Measurements from ENCODE around the gene NCLN.
A peak's percentile ranks its signal among the peaks of the same experiment; 100 is the strongest.

The NCLN gene

GRCh38 chr19:3238066-3238561 is 52.4 kb downstream of the NCLN start:
- no peak for DNase-seq (ENCODE audit: low read depth)
- no peak overlapping the region for H3K4me3 ChIP-seq (ENCODE audit: low read length)
- no peak for TF ChIP-seq CTCF (IDR thresholded peaks at IDR 0.05; ENCODE audit: insufficient read depth, low read depth, low read length, missing control alignments)

DNA sequence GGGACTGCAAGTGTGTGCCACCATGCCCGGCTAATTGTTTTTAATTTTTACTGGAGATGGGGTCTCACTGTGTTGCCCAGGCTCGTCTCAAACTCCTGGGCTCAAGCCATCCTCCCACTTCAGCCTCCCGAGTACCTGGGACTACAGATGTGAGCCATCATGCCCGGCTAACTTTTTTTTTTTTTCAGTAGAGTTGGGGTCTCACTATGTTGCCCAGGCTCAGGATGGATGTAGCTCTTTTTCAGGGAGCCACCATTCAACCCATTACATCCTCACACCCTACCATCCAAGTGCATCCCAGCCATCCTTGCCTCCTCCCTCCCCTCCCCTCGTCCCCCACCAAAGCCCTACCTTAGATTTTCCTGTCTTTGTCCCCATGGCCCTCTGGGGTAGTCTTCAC is 53.6 kb downstream of the NCLN start:
- DNase-seq (ENCODE audit: low read depth) = no peak
- H3K4me3 ChIP-seq (ENCODE audit: low read length) = no peak overlapping the region
- TF ChIP-seq CTCF (IDR thresholded peaks at IDR 0.05; ENCODE audit: insufficient read depth, low read depth, low read length, missing control alignments) = no peak

DNA sequence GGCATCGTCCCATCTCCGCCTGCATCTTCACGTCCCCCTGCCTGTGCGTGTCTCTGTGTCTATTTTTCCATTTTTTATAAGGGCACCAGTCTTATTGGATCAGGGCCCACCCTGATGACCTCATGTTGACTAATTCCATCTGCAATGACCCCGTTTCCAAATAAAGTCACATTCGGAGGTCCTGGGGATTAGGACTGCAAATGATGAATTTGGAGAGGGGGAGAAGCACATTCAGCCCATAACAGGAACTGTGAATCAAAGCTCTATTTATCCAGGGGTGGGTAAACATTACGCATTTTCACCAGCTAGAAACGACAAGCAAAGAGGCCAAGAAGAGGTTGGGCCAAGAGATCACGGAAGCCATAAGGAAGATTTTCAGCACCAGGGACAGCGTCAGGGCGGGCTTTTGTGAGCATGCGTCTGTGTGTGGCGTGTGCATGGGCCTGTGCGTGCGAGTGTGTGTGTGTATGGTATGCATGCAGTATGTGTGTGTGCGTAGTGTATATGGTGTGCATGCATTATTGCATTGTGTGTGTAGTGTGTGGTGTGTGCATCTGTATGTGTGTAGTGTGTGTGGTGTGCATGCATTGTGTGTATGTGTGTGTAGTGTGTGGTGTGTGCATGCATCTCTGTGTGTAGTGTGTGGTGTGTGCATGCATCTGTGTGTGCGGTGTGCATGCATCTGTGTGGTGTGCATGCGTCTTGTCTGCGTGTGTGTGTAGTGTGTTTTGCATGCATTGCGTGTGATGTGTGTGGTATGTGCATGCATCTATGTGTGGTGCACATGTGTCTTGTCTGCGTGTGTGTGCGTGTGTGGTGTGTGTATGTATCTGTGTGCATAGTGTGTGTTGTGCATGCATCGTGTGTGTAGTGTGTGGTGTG is 58.3 kb downstream of the NCLN start:
- DNase-seq (ENCODE audit: low read depth) = peak; percentile 66
- TF ChIP-seq CTCF (IDR thresholded peaks at IDR 0.05; ENCODE audit: insufficient read depth, low read depth, low read length, missing control alignments) = no peak
- no peak overlapping the region for H3K4me3 ChIP-seq (ENCODE audit: low read length)

DNA sequence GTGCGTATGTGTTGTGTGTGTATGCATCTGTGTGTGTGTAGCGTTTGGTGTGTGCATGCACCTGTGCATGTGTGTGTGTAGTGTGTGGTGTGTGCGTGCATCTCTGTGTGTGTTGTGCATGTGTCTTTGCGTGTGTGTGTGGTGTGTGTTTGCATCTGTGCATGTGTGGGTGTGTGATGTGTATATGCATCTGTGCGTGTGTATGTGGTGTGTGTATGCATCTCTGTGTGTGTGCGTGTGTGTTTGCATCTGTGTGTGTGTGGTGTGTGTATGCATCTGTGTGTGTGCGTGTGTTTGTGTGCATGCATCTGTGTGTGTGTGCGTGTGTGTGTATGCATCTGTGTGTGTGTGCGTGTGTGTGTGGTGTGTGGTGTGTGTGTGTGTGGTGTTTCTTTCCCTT is 59.3 kb downstream of the NCLN start:
- H3K4me3 ChIP-seq (ENCODE audit: low read length) = no peak overlapping the region
- no peak for DNase-seq (ENCODE audit: low read depth)
- no peak for TF ChIP-seq CTCF (IDR thresholded peaks at IDR 0.05; ENCODE audit: insufficient read depth, low read depth, low read length, missing control alignments)

DNA sequence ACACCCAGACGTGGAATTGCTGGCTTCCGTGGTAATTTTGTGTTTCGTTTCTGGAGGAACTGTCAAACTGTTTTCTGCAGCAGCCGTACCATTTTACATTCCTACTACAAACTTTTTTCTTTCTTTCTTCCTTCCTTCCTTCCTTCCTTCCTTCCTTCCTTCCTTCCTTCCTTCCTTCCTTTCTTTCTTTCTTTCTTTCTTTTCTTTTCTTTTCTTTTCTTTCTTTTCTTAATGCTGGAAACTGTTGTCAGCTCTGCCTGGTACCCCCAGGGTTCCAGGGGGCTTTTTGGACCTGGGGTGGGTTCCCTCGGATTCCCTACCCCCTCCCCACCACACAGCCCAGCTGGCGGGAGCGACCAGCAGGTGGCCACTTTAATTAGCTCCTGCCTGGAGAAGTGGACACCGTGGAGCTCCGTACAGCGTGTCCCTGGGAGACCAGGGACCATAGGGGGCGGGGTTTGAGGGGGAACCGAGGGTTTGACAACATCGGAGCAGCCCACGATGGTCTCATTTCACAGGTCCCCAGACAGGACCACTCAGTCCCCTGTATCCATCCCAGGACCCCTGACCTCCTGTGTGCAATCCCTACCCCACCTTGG is 63.1 kb downstream of the NCLN start:
- TF ChIP-seq CTCF (IDR thresholded peaks at IDR 0.05; ENCODE audit: insufficient read depth, low read depth, low read length, missing control alignments) = no peak
- no peak overlapping the region for H3K4me3 ChIP-seq (ENCODE audit: low read length)
- no peak for DNase-seq (ENCODE audit: low read depth)

DNA sequence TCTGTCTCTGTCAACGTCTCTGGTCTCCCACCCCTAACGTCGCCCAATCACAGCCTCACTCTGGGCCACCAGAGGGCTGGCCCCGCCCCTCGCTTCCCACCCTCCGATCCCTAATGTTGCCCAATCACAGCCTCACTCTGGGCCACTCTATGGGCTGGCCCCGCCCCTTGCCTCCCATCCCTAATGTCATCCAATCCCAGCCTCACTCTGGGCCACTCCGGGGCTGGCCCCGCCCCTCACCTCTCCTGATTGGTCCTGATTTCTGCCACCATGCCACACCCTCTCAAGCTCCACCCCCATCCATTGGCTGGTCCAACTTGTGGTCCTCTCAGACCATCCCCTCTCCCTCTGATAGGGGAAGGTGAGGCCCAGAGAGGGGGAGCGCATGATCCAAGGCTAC is 63.7 kb downstream of the NCLN start:
- no peak for DNase-seq (ENCODE audit: low read depth)
- no peak for TF ChIP-seq CTCF (IDR thresholded peaks at IDR 0.05; ENCODE audit: insufficient read depth, low read depth, low read length, missing control alignments)
- H3K4me3 ChIP-seq (ENCODE audit: low read length) = no peak overlapping the region
